Panc1 (cell line): ENCODE measurements around the gene LLGL1.

Experiments used
- POLR2AphosphoS5 ChIP-seq: IDR thresholded peaks from 2 replicates; pipeline ENCODE4 v1.6.1; 2012; ENCODE audit warnings: mild to moderate bottlenecking, low read depth, low read length, moderate library complexity
- SIN3A ChIP-seq: IDR thresholded peaks from 2 replicates; pipeline ENCODE4 v1.6.1; 2012; ENCODE audit warnings: low read depth, mild to moderate bottlenecking, low read length, moderate library complexity, borderline replicate concordance; ENCODE audit not compliant: insufficient read depth
- TF ChIP-seq, protein P1 (sequence below): fragments of 450-650 bp; IDR thresholded peaks from 2 replicates; pipeline ENCODE4 v1.5.1; 2017; ENCODE audit warnings: mild to moderate bottlenecking
- TF ChIP-seq, protein P2 (sequence below), 2 experiments: IDR thresholded peaks; 2 replicates each; pipeline ENCODE4 v1.6.1; 2011 to 2012; ENCODE audit warnings: low read depth in 2 of 2, control low read depth in 1 of 2, low read length in 1 of 2, mild to moderate bottlenecking in 1 of 2, moderate library complexity in 1 of 2; ENCODE audit not compliant: insufficient read depth in 1 of 2

GRCh38 chr17:18262111-18262510 lies 36.7 kb downstream of the LLGL1 start:
- TF ChIP-seq, protein P1, sequence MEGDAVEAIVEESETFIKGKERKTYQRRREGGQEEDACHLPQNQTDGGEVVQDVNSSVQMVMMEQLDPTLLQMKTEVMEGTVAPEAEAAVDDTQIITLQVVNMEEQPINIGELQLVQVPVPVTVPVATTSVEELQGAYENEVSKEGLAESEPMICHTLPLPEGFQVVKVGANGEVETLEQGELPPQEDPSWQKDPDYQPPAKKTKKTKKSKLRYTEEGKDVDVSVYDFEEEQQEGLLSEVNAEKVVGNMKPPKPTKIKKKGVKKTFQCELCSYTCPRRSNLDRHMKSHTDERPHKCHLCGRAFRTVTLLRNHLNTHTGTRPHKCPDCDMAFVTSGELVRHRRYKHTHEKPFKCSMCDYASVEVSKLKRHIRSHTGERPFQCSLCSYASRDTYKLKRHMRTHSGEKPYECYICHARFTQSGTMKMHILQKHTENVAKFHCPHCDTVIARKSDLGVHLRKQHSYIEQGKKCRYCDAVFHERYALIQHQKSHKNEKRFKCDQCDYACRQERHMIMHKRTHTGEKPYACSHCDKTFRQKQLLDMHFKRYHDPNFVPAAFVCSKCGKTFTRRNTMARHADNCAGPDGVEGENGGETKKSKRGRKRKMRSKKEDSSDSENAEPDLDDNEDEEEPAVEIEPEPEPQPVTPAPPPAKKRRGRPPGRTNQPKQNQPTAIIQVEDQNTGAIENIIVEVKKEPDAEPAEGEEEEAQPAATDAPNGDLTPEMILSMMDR = no peak
- no peak for TF ChIP-seq POLR2AphosphoS5
- TF ChIP-seq, protein P2, sequence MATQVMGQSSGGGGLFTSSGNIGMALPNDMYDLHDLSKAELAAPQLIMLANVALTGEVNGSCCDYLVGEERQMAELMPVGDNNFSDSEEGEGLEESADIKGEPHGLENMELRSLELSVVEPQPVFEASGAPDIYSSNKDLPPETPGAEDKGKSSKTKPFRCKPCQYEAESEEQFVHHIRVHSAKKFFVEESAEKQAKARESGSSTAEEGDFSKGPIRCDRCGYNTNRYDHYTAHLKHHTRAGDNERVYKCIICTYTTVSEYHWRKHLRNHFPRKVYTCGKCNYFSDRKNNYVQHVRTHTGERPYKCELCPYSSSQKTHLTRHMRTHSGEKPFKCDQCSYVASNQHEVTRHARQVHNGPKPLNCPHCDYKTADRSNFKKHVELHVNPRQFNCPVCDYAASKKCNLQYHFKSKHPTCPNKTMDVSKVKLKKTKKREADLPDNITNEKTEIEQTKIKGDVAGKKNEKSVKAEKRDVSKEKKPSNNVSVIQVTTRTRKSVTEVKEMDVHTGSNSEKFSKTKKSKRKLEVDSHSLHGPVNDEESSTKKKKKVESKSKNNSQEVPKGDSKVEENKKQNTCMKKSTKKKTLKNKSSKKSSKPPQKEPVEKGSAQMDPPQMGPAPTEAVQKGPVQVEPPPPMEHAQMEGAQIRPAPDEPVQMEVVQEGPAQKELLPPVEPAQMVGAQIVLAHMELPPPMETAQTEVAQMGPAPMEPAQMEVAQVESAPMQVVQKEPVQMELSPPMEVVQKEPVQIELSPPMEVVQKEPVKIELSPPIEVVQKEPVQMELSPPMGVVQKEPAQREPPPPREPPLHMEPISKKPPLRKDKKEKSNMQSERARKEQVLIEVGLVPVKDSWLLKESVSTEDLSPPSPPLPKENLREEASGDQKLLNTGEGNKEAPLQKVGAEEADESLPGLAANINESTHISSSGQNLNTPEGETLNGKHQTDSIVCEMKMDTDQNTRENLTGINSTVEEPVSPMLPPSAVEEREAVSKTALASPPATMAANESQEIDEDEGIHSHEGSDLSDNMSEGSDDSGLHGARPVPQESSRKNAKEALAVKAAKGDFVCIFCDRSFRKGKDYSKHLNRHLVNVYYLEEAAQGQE (IDR thresholded peaks at IDR 0.05; ENCODE audit: insufficient read depth in 1 of 2, low read depth in 2 of 2, low read length in 1 of 2) = no peak
- no peak for TF ChIP-seq SIN3A
